Measurements from ENCODE around the gene R3HDM2.

GRCh38 chr12:57401165-57401564 is 29.7 kb downstream of the R3HDM2 start:
- TF ChIP-seq EZH2 (IDR thresholded peaks at IDR 0.05): no peak
- no peak for TF ChIP-seq CEBPB (IDR thresholded peaks at IDR 0.05; ENCODE audit: low read depth)
- TF ChIP-seq POLR2A (IDR thresholded peaks at IDR 0.05; ENCODE audit: borderline replicate concordance, extremely low read depth, insufficient read depth, insufficient read length): no peak
- no peak for TF ChIP-seq CTCF (IDR thresholded peaks at IDR 0.05 in 2 of 3, conservative IDR thresholded peaks at IDR 0.05 in 1 of 3; ENCODE audit: borderline replicate concordance in 1 of 3, insufficient read depth in 1 of 3, low read depth in 2 of 3, low read length in 2 of 3)
- no peak for TF ChIP-seq SP1 (IDR thresholded peaks at IDR 0.05; ENCODE audit: low read depth)
- TF ChIP-seq REST (IDR thresholded peaks at IDR 0.05; ENCODE audit: low read depth): no peak
- TF ChIP-seq ZFX (IDR thresholded peaks at IDR 0.05): no peak
- no peak for TF ChIP-seq FOSL1 (IDR thresholded peaks at IDR 0.05; ENCODE audit: low read depth)
- TF ChIP-seq EZH2phosphoT487 (IDR thresholded peaks at IDR 0.05; ENCODE audit: borderline replicate concordance): no peak

All from HCT116 (cell line).